SK-N-SH treated with all-trans-retinoic acid at 6 μM for 48 hours (cell line): Measurements from ENCODE around the gene DGKZ.

Source experiments
- ATAC-seq: fragments of 200-7000 bp; cut with Tn5 transposase; 3 replicates; pipeline ENCODE4 v1.9.1; 2020; ENCODE audit warnings: mild to moderate bottlenecking, moderate library complexity
- ARNTL ChIP-seq: fragments of 450-650 bp; formaldehyde crosslinking; IDR thresholded peaks from 2 replicates; pipeline ENCODE4 v1.5.0; 2020; ENCODE audit warnings: low read depth, mild to moderate bottlenecking, moderate library complexity, borderline replicate concordance
- BACH2 ChIP-seq: fragments of 250-450 bp; sonication (Bioruptor Pico); IDR thresholded peaks from 2 replicates; pipeline ENCODE4 v1.9.0; 2021; ENCODE audit warnings: mild to moderate bottlenecking, borderline replicate concordance
- CREB5 ChIP-seq: fragments of 250-450 bp; sonication (Bioruptor Pico); IDR thresholded peaks from 2 replicates; pipeline ENCODE4 v1.5.1; 2020; ENCODE audit warnings: low read depth, mild to moderate bottlenecking, moderate library complexity
- CSDC2 ChIP-seq: fragments of 250-450 bp; sonication (Bioruptor Pico); IDR thresholded peaks from 2 replicates; pipeline ENCODE4 v1.5.0; 2020; ENCODE audit warnings: mild to moderate bottlenecking, moderate library complexity
- CSRNP3 ChIP-seq: fragments of 250-450 bp; sonication (Bioruptor Pico); IDR thresholded peaks from 2 replicates; pipeline ENCODE4 v1.5.1; 2021; ENCODE audit warnings: mild to moderate bottlenecking, moderate library complexity
- ISL1 ChIP-seq: fragments of 250-450 bp; sonication (Bioruptor Pico); IDR thresholded peaks from 2 replicates; pipeline ENCODE4 v2.1.2; 2022; ENCODE audit warnings: mild to moderate bottlenecking, moderate library complexity
- OSR1 ChIP-seq: fragments of 250-450 bp; sonication (Bioruptor Pico); IDR thresholded peaks from 2 replicates; pipeline ENCODE4 v1.8.0; 2022; ENCODE audit warnings: moderate library complexity, mild to moderate bottlenecking, inconsistent platforms
- PATZ1 ChIP-seq: fragments of 250-450 bp; sonication (Bioruptor Pico); IDR thresholded peaks from 2 replicates; pipeline ENCODE4 v1.8.0; 2020; ENCODE audit warnings: mild to moderate bottlenecking, moderate library complexity, borderline replicate concordance
- POU6F1 ChIP-seq: fragments of 250-450 bp; sonication (Bioruptor Pico); IDR thresholded peaks from 2 replicates; pipeline ENCODE4 v1.8.0; 2021; ENCODE audit warnings: low read depth, mild to moderate bottlenecking, moderate library complexity, borderline replicate concordance
- PPARA ChIP-seq: fragments of 250-450 bp; sonication (Bioruptor Pico); IDR thresholded peaks from 2 replicates; pipeline ENCODE4 v1.5.0; 2020; ENCODE audit warnings: mild to moderate bottlenecking, borderline replicate concordance
- SNAI2 ChIP-seq: fragments of 250-450 bp; sonication (Bioruptor Pico); IDR thresholded peaks from 2 replicates; pipeline ENCODE4 v1.5.0; 2020; ENCODE audit warnings: mild to moderate bottlenecking, moderate library complexity
- TSHZ2 ChIP-seq: fragments of 250-450 bp; sonication (Bioruptor Pico); IDR thresholded peaks from 2 replicates; pipeline ENCODE4 v1.5.0; 2020; ENCODE audit warnings: mild to moderate bottlenecking, moderate library complexity
- ZC3H10 ChIP-seq: fragments of 250-450 bp; sonication (Bioruptor Pico); IDR thresholded peaks from 2 replicates; pipeline ENCODE4 v1.5.1; 2021; ENCODE audit warnings: mild to moderate bottlenecking, moderate library complexity
- ZFP3 ChIP-seq: fragments of 250-450 bp; sonication (Bioruptor Pico); IDR thresholded peaks from 2 replicates; pipeline ENCODE4 v1.5.0; 2020; ENCODE audit warnings: mild to moderate bottlenecking, moderate library complexity
- ZFP30 ChIP-seq: fragments of 450-650 bp; formaldehyde crosslinking; IDR thresholded peaks from 2 replicates; pipeline ENCODE4 v1.5.0; 2022; ENCODE audit warnings: mild to moderate bottlenecking, moderate library complexity
- ZNF565 ChIP-seq: fragments of 450-650 bp; formaldehyde crosslinking; conservative IDR thresholded peaks from 2 replicates; pipeline ENCODE4 v1.5.0; 2020; ENCODE audit warnings: low read depth, mild to moderate bottlenecking, moderate library complexity
- ZNF70 ChIP-seq: fragments of 450-650 bp; formaldehyde crosslinking; IDR thresholded peaks from 2 replicates; pipeline ENCODE4 v1.5.0; 2020; ENCODE audit warnings: mild to moderate bottlenecking, moderate library complexity

DGKZ gene

GRCh38 chr11:46307369-46307768, 39.9 kb upstream of the DGKZ start:
- TF ChIP-seq SNAI2 (CRISPR knock-in tag) (no peak), PATZ1 (no peak), ZFP3 (CRISPR knock-in tag) (no peak), ISL1 (CRISPR knock-in tag) (no peak), BACH2 (CRISPR knock-in tag) (no peak), OSR1 (CRISPR knock-in tag) (no peak), ZNF565 (no peak), ZNF70 (no peak), POU6F1 (no peak), CSDC2 (no peak), PPARA (CRISPR knock-in tag) (no peak)
- ATAC-seq = no peak

GRCh38 chr11:46307785-46308341, 39.4 kb upstream of the DGKZ start:
- ATAC-seq = no peak; the same call in 2 of the 3 replicates
- TF ChIP-seq POU6F1 = no peak
- no peak for TF ChIP-seq OSR1 (CRISPR knock-in tag)
- no peak for TF ChIP-seq CREB5 (CRISPR knock-in tag)
- no peak for TF ChIP-seq CSRNP3 (CRISPR knock-in tag)
- TF ChIP-seq SNAI2 (CRISPR knock-in tag) = no peak
- no peak for TF ChIP-seq ZFP3 (CRISPR knock-in tag)
- no peak for TF ChIP-seq ZNF565

- peak; percentile 93 for ATAC-seq
- TF ChIP-seq BACH2 (CRISPR knock-in tag) (no peak), ZFP30 (CRISPR knock-in tag) (no peak), ARNTL (no peak), POU6F1 (no peak), CSDC2 (no peak), ZC3H10 (CRISPR knock-in tag) (no peak), SNAI2 (CRISPR knock-in tag) (no peak), PPARA (CRISPR knock-in tag) (no peak), TSHZ2 (CRISPR knock-in tag) (no peak)
Measured at GRCh38 chr11:46308631-46309419, 38.4 kb upstream of the DGKZ start.
